Natural killer cell treated with Interleukin-12 subunit alpha and Interleukin-12 subunit beta and Interleukin-15 and Interleukin-18, amount 100 ng/mL, for 72 hours (primary cell): ENCODE measurements around the gene RCBTB2. TPM values are rescaled to one million over a fixed set of nuclear protein-coding genes. Genes with fewer than 3 reads are reported as not detected.
"Not testable (repeated sequence)": the region's sequence is repeated elsewhere in the genome, so short reads cannot be mapped to it uniquely, and the experiment has no call there.

ENCODE experiments used
- ATAC-seq, 2 donors: fragments of 150-1000 bp; cut with Tn5 transposase in 1 of 2; sonication (Bioruptor Pico), chemical (Tn5 transposase) in 1 of 2; 2 replicates each; pipeline ENCODE4 v1.10.0; 2021
- DNase-seq: peaks from one replicate; pipeline ENCODE4 v3.0.0; 2022; ENCODE audit warnings: low spot score
- H3K27ac Mint-ChIP-seq, 2 donors: 1 replicate in 1 of 2; 2 replicates in 1 of 2; pipeline ENCODE4 v1.8.0; 2022; ENCODE audit warnings: mixed read lengths in 2 of 2, mild to moderate bottlenecking in 1 of 2, moderate library complexity in 1 of 2
- H3K27me3 Mint-ChIP-seq, 2 donors: 1 replicate in 1 of 2; 2 replicates in 1 of 2; pipeline ENCODE4 v1.8.0; 2022; ENCODE audit warnings: mixed read lengths in 2 of 2
- H3K36me3 Mint-ChIP-seq: one replicate; pipeline ENCODE4 v1.8.0; 2022; ENCODE audit warnings: mixed read lengths
- H3K4me1 Mint-ChIP-seq, 2 donors: 1 replicate in 1 of 2; 2 replicates in 1 of 2; pipeline ENCODE4 v1.8.0; 2022; ENCODE audit warnings: low read depth in 2 of 2, mixed read lengths in 2 of 2, mild to moderate bottlenecking in 1 of 2
- H3K4me3 Mint-ChIP-seq: one replicate; pipeline ENCODE4 v1.8.0; 2022; ENCODE audit warnings: mixed read lengths
- H3K9me3 Mint-ChIP-seq: 2 replicates; pipeline ENCODE4 v1.8.0; 2022; ENCODE audit warnings: mixed read lengths
- total RNA-seq, 2 donors: library from RNA; stranded (reverse); gene quantifications; one replicate each; pipeline ENCODE4 v1.2.3, GENCODE V29; 2022

The RCBTB2 gene
- 10 to 100 TPM; 29.8 to 31.2 TPM for total RNA-seq

GRCh38 chr13:48532506-48533499 lies at the start of gene RCBTB2:
TSS of gene RCBTB2 (minus strand) at chr13:48533080. CDS start at chr13:48521939, 11,141 bp downstream.
- Mint-ChIP-seq H3K4me1 (peaks cover 31 to 52% of the 10 kb centered on the region in 2 donors), H3K4me3 (peak within 1 kb of the TSS; percentile 89), H3K9me3 (peaks cover 4% of the 10 kb centered on the region), H3K27me3 (no peaks in the 10 kb centered on the region), H3K27ac (peak within 1 kb of the TSS; percentile 93 to 98), H3K36me3 (peaks cover 5% of the 10 kb centered on the region)
- ATAC-seq (peak; percentile 94), DNase-seq (peak; percentile 99)

GRCh38 chr13:48582084-48582483 lies 49.2 kb upstream of the RCBTB2 start:
- H3K9me3 Mint-ChIP-seq: no peaks in the 10 kb centered on the region

GRCh38 chr13:48580896-48581295 lies 48.0 kb upstream of the RCBTB2 start:
- no peak overlapping the region for H3K4me3 Mint-ChIP-seq
- DNase-seq (no peak), ATAC-seq (no peak)
- H3K36me3 Mint-ChIP-seq: peaks cover 4% of the 10 kb centered on the region
- H3K27me3 Mint-ChIP-seq: peaks cover 5 to 7% of the 10 kb centered on the region in 2 donors
- peaks cover 25 to 28% of the 10 kb centered on the region in 2 donors for H3K4me1 Mint-ChIP-seq
- H3K27ac Mint-ChIP-seq: peak overlapping the region; percentile 79 to 80
- H3K9me3 Mint-ChIP-seq: no peaks in the 10 kb centered on the region

More at GRCh38 chr13:48582084-48582483, 49.2 kb upstream of the RCBTB2 start:
- ATAC-seq: no peak
- Mint-ChIP-seq H3K27me3 (peaks cover 5 to 7% of the 10 kb centered on the region in 2 donors), H3K36me3 (peaks cover 4% of the 10 kb centered on the region), H3K4me1 (peaks cover 31 to 32% of the 10 kb centered on the region in 2 donors), H3K4me3 (no peak overlapping the region), H3K27ac (no peak overlapping the region)
- DNase-seq: no peak

GRCh38 chr13:48580185-48580803 lies 47.4 kb upstream of the RCBTB2 start:
- Mint-ChIP-seq H3K9me3 (no peaks in the 10 kb centered on the region), H3K36me3 (peaks cover 4% of the 10 kb centered on the region), H3K4me1 (peaks cover 25 to 26% of the 10 kb centered on the region in 2 donors), H3K27ac (peak overlapping the region; percentile 79 to 80), H3K4me3 (peak overlapping the region; percentile 34), H3K27me3 (peaks cover 5 to 7% of the 10 kb centered on the region in 2 donors)
- peak; percentile 67 for DNase-seq
- peak in 1 of 2 donors; percentile 65 for ATAC-seq

GRCh38 chr13:48579919-48580180 lies 47.0 kb upstream of the RCBTB2 start:
- not testable (repeated sequence) for DNase-seq, ATAC-seq, H3K4me3 Mint-ChIP-seq, H3K9me3 Mint-ChIP-seq, H3K36me3 Mint-ChIP-seq, H3K27me3 Mint-ChIP-seq
- H3K4me1 Mint-ChIP-seq: peaks cover 26 to 28% of the 10 kb centered on the region in 2 donors
- peak overlapping the region; percentile 50 to 79 for H3K27ac Mint-ChIP-seq

GRCh38 chr13:48579165-48579918 lies 46.5 kb upstream of the RCBTB2 start:
- DNase-seq (no peak), ATAC-seq (no peak)
- Mint-ChIP-seq H3K36me3 (peaks cover 4% of the 10 kb centered on the region), H3K4me3 (no peak overlapping the region), H3K4me1 (peaks cover 29 to 33% of the 10 kb centered on the region in 2 donors), H3K27me3 (peaks cover 5 to 7% of the 10 kb centered on the region in 2 donors), H3K27ac (peak overlapping the region; percentile 50 to 79), H3K9me3 (no peaks in the 10 kb centered on the region)

GRCh38 chr13:48578516-48579164 lies 45.8 kb upstream of the RCBTB2 start:
- no peaks in the 10 kb centered on the region for H3K9me3 Mint-ChIP-seq
- DNase-seq (no peak), ATAC-seq (no peak)
- no peak overlapping the region for H3K4me3 Mint-ChIP-seq
- peaks cover 36 to 40% of the 10 kb centered on the region in 2 donors for H3K4me1 Mint-ChIP-seq
- peak overlapping the region; percentile 50 to 79 for H3K27ac Mint-ChIP-seq
- peaks cover 3 to 7% of the 10 kb centered on the region in 2 donors for H3K27me3 Mint-ChIP-seq
- H3K36me3 Mint-ChIP-seq: peaks cover 4% of the 10 kb centered on the region

GRCh38 chr13:48576448-48577010 lies 43.6 kb upstream of the RCBTB2 start:
- DNase-seq: no peak
- Mint-ChIP-seq H3K9me3 (no peaks in the 10 kb centered on the region), H3K27me3 (peaks cover 0 to 7% of the 10 kb centered on the region in 2 donors), H3K27ac (peak overlapping the region; percentile 39 to 56), H3K36me3 (peaks cover 4% of the 10 kb centered on the region), H3K4me1 (peaks cover 42 to 48% of the 10 kb centered on the region in 2 donors), H3K4me3 (no peak overlapping the region)
- ATAC-seq: no peak

- Mint-ChIP-seq H3K27me3 (no peaks in the 10 kb centered on the region), H3K27ac (peak overlapping the region; percentile 42 to 45), H3K4me3 (peak overlapping the region; percentile 17), H3K9me3 (no peaks in the 10 kb centered on the region), H3K4me1 (peaks cover 44 to 48% of the 10 kb centered on the region in 2 donors), H3K36me3 (no peaks in the 10 kb centered on the region)
- no peak for DNase-seq
- ATAC-seq: no peak
These were observed 42.2 kb upstream of the RCBTB2 start for GRCh38 chr13:48575031-48575430.

- Mint-ChIP-seq H3K27ac (peak overlapping the region; percentile 45 to 88), H3K27me3 (no peaks in the 10 kb centered on the region)
- ATAC-seq: peak in 1 of 2 donors; percentile 33
These were observed 41.3 kb upstream of the RCBTB2 start for GRCh38 chr13:48574041-48574796.

GRCh38 chr13:48573213-48574007 lies 40.5 kb upstream of the RCBTB2 start:
- Mint-ChIP-seq H3K27ac (peak overlapping the region; percentile 45 to 88), H3K4me1 (peaks cover 49 to 63% of the 10 kb centered on the region in 2 donors), H3K36me3 (no peaks in the 10 kb centered on the region), H3K4me3 (peak overlapping the region; percentile 6), H3K9me3 (no peaks in the 10 kb centered on the region), H3K27me3 (no peaks in the 10 kb centered on the region)
- no peak for ATAC-seq
- DNase-seq: no peak

More at GRCh38 chr13:48574041-48574796, 41.3 kb upstream of the RCBTB2 start:
- Mint-ChIP-seq H3K4me1 (peaks cover 47 to 56% of the 10 kb centered on the region in 2 donors), H3K36me3 (no peaks in the 10 kb centered on the region), H3K4me3 (peak overlapping the region; percentile 6), H3K9me3 (no peaks in the 10 kb centered on the region)
- DNase-seq: no peak
